Measurements from ENCODE around the gene MIXL1.
"Not testable (repeated sequence)": the region's sequence is repeated elsewhere in the genome, so short reads cannot be mapped to it uniquely, and the experiment has no call there.

The MIXL1 gene

DNA sequence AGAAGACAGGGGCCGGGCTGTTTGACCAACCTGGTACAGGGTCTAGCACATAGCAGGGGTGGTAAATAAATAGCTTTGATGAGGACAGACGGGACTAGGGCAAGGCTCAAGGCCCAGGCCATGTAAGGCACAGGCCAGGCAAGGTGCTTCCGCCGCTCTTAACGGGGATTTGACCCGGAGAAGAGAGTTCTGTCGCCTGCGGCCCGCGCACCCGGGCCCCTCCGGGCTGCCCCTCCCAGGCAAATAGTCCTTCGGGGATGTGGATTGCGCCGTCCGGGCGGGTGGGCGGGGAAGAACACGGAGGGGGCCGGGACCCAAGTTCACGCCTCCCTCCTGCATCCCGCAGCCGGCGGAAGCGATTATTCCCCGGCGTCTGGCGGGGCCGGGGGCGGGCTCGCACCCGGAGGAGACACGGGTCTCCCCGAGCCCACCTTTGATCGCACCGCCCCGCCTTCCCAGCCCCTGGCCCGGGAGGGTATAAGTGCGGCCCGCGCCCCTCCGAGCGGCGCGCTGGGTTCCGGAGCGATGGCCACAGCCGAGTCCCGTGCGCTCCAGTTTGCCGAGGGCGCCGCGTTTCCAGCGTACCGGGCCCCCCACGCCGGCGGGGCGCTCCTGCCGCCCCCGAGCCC is at the start of gene MIXL1:
Gene MIXL1, plus strand, starts transcription at position 508 of the 629 bp plus-strand sequence. Its CDS starts 18 bp downstream, at position 526.
- no peak for DNase-seq (ENCODE audit: low spot score)

DNA sequence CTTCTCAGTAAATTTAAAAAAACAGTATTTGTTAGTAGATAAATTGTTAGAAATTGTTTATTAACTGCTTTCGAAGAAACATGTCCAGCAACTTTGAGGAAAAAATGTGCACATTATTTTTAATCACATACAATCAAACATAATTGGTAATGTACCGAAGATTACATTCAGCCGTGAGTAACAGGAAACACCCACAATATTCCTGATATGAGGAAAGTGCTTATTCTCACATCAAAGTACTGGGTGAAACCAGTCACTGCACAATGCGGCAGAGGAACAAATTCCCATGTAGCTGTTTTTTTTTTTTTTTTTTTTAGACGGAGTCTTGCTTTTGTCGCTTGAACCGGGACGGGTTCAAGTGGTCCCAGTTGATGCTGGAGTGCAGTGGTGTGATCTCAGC is 46.6 kb upstream of the MIXL1 start:
- no peak for DNase-seq (ENCODE audit: low spot score)

DNA sequence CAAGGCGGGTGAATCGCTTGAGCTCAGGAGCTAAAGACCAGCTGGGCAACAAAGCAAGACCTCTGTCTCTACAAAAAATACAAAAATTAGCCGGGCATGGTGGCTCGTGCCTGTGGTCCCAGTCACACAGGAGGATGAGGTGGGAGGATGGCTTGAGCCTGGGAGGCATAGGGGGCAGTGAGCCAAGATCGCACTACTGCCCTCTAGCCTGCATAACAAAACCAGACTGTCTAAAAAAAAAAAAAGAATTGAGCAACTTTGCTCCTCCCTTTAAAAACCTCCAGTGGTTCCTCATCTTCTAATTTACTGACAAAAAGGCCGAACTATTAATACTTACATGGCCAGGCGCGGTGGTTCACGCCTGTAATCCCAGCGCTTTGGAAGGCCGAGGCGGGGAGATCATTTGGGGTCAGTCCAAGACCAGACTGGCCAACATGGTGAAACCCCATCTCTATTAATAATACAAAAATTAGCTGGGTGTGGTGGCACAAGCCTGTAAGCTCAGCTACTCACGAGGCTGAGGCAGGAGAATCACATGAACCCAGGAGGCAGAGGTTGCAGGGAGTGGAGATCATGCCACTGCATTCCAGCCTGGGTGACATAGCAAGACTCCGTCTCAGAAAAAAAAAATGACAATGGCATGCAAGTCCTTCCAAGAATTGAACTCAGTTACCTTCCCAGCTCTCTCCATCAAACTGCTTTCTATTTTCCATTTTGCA is 41.3 kb upstream of the MIXL1 start:
- DNase-seq (ENCODE audit: low spot score), result peak; percentile 62

DNA sequence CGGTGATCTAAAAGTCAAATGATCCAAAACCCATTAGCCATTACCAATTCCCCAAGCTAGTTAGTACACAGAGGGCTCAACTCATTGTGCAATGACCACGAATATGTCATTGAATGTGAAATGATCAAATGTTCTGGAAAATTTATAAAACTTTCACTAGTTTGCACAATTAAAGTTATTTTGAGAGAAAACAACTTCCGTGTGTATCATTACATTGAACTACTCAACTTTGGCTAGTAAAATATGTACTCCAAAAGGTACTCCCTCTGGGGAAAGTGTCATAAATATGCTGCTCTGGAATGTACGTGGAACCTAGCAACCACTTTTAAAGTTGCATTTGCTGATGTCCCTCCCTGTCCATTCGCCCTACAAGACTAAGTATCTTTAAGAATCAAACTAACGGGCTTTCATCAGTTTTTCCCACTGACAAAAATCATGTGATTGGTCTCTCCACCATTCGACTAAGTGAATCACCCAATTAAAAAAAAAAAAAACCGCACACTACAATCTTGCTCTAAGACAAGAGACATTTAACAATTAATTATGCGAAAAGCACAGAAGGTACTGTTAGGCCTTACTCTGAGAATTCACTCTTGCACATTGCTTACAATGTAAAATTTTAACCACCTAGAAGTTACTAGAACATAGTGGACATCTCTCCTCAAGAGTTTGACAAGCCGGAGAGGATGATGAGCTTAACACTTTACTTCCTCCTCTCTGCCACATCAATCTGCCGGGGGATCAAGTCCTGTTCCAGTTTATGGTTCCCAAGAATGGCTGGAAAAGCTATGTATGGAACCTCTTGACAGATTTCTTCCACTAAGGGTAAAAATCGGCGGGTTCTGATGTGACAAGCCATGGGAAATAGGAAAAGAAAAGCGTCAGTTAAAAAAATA is 38.1 kb upstream of the MIXL1 start:
- DNase-seq (ENCODE audit: low spot score), result no peak

DNA sequence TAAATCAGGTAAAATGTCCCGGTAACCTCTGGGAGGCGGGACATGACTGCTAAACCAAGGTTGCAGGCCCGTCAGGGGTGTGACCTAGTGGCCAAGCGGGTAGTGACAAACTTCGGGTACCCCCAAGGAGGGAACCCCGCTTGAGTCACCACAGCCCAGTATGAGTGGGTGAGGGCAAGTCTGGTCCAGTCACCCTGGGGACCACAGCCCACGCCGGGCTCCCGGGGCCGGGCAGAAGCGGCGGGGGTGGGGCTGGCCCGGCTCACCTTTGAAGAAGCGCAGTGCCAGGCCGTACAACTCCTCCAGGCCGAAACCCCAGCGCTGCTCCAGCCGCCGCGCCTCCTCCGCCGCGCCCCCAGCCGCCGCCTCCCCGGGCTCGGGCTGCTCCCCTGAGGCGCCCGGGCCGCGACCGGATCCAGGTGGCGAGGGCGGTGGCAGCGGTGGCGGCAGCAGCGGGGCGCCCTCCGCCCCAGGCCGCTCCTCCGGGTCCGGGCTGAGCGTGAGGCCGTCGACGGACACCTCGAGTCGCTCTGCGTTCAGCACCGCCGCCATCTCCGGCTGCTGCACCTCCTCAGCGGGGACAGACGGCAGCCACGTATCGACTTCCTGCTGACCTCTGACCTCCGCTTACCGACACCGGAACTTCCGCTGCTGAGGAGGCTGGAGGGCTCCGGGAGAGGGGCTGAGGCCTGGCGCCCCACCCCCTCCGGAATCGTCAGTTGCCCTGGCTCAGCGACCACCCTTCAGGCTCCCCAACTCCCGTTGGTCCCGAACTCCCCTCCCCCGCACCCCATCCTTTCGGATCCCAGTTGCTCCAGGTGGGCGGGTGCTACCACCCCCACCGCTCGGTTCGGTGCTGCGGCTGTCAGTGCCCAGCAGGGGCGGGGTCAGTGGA is 37.1 kb upstream of the MIXL1 start, which contains the start of gene ACBD3:
Gene ACBD3, minus strand, starts transcription at position 618 of the 895 bp plus-strand sequence. Its CDS starts 66 bp downstream, at position 552.
- peak; percentile 92 for DNase-seq (ENCODE audit: low spot score)

DNA sequence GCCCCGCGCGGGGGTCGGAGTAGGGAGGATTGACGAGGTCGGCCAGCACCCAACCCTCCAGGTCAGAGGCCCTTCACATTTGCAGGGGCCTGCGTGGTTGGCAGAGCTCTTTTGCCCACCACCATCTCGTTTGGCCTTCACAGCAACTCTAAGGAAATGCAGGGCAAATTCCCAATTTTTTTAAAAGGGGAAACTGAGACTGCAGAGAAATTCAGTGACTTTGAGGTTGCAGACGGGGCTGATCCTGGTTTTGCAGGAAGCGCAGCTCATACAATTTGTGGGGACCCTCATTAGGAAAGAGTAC is 36.5 kb upstream of the MIXL1 start:
- no peak for DNase-seq (ENCODE audit: low spot score)

DNA sequence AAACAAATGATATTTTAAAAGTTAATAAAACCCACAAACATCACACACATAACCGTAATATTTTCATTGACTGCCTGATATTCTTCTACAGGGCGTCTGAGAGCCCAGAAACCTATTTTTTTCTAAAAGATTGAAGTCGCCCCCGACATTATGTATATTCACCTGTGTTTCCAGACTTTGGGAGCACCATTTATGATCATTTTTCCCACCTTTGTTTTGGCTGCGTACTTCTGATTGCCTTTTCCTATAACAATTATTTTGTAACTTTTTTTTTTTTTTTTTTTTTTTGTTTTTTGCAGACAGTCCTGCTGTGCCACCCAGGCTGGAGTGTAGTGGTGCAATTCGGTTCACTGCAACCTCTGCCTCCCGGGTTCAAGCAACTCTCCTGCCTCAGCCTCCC is 36.1 kb upstream of the MIXL1 start:
- no peak for DNase-seq (ENCODE audit: low spot score)

DNA sequence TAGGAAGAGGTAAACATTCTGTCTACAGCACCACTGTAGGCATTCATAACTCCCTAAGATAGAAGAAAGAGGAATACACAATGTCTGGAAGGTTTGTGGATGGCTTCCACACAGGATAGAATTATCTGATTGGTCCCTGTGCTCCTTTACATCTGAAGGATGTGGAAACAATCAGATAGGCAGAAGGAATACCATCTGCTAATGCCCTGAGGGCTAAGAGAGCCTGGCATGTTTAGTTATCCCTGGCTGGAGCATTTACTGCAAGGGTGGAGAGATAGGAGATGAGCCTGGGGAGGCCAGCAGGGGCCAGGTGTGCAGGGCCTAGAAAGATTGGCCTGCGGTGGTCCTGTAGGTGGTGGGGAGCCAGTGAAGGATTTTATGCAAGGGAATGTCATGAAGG is 28.3 kb upstream of the MIXL1 start:
- peak; percentile 51 for DNase-seq (ENCODE audit: low spot score)

DNA sequence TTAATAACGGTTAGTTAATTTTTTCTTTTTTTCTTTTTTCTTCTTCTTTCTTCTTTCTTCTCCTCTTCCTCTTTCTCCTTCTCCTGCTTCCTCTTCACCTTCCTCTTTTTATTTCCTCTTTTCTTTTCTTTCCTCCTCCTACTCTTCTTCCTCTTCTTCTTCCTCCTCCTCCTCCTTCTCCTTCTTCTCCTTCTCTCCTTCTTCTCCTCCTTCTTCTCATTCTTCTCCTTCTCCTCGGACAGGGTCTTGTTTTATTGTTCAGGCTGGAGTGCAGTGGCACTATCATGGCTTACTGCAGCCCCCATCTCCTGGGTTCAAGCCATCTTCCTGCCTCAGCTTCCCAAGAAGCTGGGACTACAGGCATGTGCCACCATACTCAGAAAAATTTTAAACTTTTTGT is 23.5 kb upstream of the MIXL1 start:
- DNase-seq (ENCODE audit: low spot score), result no peak

DNA sequence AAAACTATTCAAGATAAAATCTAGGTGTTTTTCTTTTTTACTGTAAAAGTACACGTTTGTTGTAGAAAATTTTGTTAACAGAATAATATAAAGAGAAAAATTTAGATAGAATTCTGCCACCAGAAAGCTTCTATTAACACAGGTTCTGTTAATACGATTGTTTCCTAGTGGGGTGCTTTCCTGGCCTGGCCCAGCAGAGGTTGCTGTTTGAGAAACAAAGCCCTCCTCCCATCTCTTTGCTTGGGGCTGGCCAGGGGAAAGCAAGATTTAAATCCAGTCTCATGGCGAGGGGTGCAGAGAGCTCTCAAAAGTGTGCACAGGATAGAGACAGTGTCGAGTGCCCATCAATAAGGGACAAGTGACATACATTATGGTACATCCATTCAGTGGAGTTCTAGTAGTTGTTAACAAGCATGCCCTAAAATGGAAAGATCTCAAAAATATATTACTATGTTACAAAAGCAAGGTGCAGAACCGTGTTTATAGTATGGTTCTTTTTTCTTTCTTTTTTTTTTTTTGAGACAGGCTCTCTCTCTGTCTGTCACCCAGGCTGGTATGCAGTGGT is 22.4 kb upstream of the MIXL1 start:
- no peak for DNase-seq (ENCODE audit: low spot score)

DNA sequence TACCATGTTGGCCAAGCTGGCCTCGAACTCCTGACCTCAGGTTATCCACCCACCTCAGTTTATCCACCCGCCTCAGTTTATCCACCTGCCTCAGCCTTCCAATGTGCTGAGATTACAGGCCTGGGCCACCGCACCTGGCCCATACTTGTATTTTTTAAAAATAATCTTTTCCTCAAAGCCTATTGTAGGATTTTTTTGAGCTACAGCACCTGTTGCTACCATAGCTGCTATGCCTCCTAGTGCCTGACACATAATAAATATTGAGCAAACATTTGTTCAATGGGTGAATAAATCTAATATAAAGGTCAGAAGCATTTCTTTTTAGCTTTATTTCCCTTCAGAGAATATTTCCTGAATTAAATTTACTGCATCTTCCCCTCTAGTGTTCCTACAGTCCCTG is 21.2 kb upstream of the MIXL1 start:
- DNase-seq (ENCODE audit: low spot score), result no peak

DNA sequence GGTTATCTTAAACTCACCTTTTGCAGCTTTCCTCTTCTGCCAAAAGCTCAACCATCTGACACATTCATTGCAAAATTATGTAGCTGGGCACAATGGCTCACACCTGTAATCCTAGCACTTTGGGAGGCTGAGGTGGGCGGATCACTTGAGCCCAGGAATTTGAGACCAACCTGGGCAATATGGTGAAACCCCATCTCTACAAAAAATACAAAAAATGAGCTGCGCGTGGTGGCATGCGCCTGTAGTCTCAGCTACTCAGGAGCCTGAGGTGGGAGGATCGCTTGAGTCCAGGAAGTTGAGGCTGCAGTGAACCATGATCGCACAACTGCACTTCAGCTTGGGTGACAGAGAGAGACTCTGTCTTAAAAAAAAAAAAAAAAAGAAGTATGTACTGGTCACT is 20.8 kb upstream of the MIXL1 start:
- not testable (repeated sequence) for DNase-seq (ENCODE audit: low spot score)

DNA sequence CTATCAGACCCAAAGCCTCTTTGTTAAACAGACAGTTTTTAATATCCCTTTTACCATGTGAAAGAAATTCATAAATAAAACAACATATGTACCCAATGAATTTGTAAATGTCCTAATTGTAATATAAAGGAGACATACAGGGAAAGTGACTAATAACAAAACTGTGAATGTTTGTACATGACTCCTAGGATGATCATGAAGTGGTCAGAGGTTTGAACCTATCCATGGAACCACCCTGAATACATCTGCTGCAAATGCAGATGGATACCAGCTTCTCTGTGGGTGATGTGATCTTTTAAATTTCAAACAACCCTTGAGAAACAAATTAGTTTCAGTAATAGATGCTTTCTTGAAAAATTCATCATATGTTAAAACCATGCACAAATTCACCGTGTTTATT is 20.2 kb upstream of the MIXL1 start:
- no peak for DNase-seq (ENCODE audit: low spot score)

DNA sequence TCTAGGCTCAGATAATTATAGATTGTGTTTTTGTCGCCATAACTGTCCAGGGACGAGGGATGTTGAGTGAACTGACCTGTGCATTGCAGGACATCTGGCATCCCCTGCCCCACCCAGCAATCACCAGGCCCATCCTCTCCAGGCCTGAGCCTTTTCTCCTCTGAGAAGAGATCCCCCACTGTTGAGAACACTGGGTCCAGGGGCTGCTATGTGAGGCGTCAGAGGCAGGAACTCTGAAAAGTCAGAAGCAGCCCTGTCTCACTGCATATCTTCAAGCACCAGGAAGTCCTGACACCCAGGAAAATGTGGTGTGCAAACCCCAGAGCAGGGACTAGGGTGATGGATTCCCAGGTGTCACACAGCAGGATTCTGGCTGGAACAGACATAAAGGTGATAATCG is 19.8 kb upstream of the MIXL1 start:
- DNase-seq (ENCODE audit: low spot score), result no peak

DNA sequence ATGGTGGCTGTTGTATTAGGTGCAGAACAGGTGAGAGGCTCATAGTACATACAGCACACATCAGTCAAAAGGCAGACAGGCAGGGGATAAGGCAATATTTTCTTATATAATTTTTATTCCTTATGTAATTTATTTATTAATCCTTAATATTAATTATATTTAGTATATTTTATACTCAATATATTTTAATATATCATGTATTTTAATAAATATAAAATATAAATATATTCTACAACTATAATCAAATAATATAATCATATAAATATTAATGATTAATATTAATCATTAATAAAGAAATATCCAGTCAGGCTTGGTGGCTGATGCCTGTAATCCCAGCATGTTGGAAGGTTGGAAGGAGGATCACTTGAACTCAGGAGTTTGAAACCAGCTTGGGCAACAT is 19.3 kb upstream of the MIXL1 start:
- no peak for DNase-seq (ENCODE audit: low spot score)

DNA sequence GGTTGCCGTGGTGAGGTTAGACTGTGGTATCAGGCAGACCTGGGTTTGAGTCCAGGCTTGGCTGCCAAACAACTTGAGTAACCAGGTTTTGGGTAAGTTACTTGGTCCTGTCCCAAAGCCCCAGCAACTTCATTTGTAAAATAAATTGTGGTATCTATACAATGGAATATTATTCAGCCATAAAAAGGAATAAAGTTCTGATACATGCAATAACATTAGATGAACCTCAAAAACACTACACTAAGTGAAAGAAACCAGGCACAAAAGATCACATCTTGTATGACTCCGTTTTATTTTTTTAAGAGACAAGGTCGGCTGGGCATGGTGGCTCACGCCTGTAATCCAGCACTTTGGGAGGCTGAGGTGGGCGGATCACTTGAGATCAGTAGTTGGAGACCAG is 16.4 kb upstream of the MIXL1 start:
- DNase-seq (ENCODE audit: low spot score), result no peak

DNA sequence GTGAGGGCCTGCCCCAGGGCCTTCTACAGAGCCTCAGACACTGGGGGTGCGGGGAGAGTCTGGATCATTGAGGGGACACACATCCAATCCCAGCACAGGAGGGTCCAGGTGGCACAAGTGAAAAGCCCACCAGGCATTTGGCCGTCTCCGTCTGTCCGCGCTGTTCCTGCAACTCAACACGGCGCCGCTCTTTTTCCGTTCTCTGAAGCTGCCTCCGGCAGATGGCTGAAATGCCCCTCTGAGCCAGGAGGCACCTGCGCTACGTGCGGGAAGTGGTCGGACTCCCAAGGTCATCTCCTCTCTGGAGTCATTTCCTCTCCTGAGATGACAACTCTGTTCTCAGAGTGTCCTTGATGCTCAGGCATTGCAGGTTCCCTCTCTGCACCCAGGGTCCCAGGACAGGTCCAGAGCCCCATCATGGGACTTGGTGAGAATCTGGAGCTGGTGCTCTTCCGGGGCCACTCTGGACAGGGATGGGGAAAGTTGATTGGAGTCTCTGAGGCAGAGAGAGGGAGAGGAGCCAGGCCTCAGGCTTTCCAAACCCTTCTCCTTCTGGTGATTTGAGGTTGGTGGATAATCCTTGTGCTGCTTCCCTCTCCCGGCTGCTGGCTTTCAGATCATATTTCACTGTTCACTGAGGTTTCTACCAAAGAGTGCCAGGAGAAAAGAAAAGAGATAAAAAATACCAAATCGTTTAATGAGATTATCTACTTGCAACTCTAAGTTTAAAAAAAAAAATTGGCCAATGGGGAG is 14.0 kb upstream of the MIXL1 start:
- peak; percentile 76 for DNase-seq (ENCODE audit: low spot score)

DNA sequence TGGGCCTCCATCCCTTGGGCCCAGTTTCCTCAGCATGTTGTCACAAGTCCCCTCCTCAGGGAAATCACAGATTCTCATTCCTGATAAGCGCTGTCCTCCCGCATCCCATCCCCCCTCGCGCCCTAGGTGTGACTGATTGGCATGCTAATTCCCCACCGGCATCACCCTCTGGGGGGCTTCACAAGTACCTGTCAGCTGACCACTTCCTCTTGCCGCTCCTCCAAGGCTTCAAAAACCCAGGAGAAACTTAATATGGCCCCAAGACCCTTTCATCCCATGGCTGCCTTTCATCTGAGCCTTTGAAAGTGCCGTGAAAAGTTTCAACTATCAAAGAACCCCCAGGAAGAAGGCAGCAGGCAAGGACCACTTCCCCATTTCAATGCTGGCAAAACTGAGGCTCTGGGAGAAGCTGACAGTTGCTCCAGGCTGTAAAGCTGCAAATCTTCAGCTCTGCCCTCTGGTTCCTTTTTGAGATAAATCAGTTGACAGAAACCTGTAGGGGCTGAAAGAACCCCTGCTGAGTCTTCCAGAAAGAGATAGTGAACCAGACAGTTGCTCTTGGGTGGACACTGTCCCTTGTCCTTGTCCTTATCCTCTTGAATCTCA is 12.8 kb upstream of the MIXL1 start:
- DNase-seq (ENCODE audit: low spot score), result no peak

DNA sequence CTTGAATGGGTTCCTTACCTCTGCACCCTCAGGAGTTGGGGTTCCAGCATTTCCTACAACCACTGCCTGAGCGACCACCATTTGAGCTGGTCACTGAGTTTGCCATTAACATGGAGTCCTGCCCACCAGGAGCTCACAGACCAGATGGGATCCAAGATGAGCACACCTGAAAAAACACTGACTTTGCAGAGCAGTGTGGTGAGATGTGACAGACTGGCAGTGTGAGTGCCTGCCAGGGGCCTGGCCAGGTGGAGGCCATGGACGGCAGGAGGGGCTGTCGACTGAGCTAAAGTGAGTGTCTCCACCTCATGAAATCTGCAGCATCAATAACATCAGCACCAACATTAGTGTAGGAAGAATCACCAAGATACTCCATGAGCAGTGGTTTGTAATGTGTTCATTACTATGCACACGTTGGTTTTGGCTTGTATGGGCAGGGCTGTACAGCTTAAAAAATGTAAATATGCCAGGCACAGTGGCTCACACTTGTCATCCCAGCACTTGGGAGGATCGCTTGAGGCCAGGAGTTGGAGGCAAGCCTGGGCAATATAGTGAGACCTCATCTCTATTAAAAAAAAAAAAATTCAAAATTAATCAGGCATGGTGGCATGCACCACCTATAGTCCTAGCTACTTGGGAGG is 12.2 kb upstream of the MIXL1 start:
- peak; percentile 62 for DNase-seq (ENCODE audit: low spot score)

DNA sequence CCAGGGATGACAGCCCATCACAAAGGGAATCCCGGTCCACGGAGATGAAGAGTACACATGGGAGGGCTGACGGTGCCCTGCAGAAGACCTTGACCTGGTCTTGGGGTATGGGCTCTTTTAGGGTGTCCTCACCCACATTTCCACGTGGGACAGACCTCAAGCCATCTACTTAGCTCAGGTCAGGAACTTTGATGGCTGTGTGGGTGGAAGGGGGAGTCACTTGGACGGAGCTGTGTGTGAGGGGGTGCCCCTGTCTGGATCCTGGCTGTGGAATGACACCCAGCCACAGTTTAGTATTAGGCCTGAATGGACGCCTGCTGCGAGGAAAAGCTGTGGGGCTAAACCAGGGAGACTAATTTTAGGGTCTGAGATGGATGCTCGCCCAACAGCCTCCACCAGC is 10.9 kb upstream of the MIXL1 start:
- DNase-seq (ENCODE audit: low spot score), result no peak

Measured in cerebellar cortex (tissue), 1 donor.